NCI-H2196 treated with DMSO at 0.1 percent for 48 hours (cell line): ENCODE results near the gene ZNF618.

Source experiments
- DNase-seq: peaks from one replicate; lab custom pipeline; 2025; ENCODE audit not compliant: unreplicated experiment; lab: John Stamatoyannopoulos, UW

ZNF618 gene

DNA sequence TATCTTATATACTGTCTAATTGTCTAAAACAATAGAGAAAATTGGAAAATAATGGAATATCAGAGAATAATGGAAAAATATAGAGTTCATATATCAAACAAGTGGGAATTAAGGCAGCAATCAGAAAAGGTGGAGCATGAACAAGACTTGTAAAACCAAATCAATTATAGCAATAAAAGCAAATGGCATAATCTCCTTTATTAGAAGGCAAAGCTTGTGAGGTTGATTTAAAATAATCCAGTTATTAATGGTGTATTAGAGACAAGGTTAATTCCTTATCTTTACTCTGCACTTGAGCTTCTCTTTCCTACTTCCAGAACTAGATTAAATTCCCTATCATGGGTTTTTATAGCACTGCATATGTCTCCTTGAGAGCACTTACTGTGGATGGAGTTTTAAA, 137.9 kb downstream of the ZNF618 start:
- no peak for DNase-seq

DNA sequence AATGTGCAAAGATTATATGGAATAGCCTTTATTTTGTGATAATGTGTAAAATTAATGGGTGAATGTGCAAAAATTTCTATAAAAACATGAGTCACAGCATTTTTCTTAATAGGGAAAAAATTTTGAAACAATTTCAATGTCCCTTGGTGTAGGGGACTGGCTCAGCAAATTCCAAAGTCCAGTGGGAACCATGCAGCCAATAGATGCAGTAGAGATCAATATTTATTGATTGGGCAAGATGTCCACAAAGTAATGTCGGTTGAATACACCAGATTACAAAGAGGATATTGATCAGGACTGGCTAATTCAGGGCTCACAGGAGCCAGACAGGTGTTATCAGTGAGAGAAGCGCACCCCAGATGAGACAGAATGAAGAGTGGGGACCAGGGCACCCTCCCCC, 139.5 kb downstream of the ZNF618 start:
- DNase-seq: no peak

DNA sequence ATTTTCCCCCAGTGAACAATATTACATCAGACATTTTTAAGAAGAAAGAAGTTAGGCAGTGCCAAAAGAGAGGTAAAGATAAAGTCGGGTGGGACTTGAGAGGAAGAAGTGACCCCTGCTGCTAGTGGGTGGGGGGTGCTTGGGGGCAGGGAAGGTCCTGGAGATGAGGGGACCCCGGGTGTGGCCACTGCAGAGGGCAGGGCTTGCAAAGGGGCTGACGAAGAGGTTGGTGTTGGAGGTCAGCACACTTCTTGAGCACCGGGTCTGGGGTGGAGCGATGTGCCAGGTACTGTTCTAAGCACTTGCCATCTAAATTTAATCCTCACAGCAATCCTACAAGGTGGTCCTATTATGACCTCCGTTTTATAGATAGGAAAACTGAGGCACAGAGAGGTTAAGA, 140.0 kb downstream of the ZNF618 start:
- DNase-seq: no peak

DNA sequence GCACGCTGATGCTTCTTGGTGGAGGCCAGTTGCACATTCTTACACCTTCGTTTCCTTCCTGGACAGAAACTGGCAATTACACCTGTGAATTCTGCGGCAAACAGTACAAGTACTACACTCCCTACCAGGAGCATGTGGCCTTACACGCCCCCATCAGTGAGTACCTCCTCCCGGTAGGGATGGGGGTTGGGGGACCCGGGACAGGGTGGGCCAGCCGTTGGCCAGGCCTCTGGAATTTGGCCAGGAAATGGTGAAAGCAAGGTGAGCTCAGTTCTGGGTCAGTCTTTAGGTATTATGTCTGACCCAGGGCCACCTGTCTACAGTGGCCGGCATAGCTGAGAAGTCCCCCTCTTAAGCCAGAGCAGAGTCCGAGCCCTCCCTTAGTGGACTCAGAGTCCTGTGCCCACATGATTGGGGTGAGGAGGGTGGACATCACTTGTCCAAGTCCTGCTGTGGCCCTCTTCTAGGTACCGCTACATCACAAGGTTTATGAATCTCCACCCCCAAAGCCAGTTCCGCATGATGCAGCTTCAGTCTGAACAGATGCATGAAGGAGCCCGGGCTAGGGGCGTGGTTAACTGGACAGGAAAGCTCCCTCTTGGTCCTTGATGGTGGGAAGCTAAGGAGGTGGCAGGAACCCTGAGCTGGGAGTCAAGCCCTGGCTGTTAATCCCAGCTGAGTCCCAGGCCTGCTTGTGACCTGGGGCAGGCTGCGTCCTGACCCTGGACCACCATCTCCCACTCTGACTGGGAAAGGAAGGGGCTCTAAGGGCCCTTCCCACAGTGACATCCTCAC, 140.7 kb downstream of the ZNF618 start:
- DNase-seq: no peak

DNA sequence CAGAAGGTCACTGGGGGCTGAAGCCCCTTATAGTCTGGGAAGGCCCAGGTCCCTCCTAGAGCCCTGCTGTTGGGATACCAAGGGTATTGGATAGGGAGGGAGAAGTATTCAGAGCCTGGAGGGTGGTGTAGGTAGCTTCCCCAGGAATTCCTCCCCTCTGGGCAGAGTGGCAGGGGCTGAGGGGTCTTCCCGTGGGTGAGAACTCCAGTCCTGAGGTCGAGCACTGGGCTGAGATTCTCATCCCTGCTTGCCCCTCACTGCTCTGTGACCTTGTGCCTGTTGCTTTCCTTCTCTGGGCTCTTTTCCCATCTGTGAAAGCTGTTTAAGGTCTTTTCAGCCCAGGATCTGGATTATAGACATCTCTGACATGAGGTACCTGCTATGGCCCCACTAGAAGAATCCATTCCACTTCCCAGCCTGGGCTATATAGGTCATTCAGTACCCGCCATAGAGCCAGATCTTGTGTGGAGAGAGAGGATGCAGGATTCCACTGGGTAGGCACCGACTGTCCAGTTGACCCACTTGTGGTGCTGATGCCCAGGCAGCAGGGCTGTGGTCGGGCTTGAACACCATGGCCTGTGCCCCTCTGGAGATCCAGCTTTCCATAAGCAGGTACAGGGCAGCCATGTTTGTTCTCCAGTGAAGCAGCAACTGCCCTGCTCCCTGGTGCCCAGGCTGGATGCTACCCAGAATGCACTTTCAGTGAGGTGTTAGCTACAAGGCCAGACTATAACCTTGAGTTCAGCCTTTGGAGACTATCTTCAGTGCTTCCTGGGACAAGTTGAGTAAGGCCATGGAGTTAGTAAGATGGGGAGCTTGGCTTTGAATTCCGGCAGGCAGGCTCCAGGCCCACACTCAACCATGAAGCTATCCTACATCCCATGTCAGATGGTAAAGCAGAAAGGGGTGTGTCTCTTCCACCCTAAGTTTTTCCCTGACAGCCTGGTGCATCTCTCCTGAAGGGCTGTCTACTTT, 141.9 kb downstream of the ZNF618 start:
- no peak for DNase-seq

DNA sequence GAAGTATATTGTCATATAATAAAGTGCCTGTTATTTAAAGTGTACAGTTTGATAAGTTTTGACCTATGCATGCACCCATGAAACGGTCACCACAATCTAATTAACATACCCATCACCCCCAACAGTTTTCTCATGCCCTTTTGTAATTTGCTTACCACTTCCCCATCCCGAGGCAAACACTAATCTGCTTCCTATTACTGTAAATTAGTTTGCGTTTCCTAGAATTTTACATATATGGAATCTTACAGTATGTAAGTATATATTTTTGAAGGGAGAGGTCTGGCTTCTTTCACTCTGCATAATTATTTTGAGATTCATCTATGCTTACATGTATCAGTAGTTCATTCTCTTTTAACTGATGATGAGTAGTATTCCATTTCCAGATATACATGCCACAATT, 145.5 kb downstream of the ZNF618 start:
- DNase-seq: no peak

DNA sequence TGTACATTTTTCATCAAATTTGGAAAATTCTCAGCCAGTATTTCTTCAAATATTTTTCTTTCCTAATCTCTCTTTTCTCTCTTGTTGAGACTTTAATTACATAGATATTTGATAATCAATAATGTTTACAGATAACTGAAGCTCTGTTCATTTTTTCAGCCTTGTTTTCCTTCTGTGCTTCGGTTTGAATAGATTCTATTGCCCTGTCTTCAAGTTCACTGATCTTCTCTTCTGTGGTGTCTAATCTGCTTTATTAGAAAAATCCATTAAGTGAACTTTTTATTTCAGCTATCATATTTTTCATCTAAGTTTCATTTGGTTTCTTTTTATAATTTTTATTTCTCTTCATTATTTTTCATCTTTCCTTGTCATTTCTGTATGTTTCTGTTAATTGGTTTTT, 147.9 kb downstream of the ZNF618 start:
- no peak for DNase-seq

DNA sequence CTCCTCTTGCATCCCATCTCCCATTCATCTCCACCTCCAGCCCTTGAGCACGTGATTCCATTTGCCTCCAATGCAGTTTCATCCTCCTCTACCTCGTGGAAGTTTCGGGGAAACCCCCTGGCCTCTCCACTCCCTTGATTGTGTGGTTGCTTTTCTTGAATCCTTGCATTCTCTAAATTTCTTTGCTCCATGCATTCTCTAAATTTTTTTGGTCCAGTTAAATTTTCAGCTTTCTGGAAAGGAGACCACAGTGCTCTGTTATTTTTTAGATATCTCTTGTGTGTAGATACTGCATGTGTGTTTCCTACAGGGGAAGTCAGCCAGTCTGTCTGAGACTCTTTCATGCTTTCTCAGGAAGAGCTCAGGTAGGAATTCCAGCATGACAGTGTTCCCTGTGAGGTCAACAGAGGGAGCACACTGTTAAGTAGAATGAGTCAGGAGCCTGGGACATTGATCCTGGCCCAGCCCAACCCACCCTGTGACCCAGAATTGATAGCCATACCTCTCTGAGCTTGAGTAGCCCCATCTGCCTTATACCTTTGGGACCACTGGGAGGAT, 149.2 kb downstream of the ZNF618 start:
- no peak for DNase-seq

DNA sequence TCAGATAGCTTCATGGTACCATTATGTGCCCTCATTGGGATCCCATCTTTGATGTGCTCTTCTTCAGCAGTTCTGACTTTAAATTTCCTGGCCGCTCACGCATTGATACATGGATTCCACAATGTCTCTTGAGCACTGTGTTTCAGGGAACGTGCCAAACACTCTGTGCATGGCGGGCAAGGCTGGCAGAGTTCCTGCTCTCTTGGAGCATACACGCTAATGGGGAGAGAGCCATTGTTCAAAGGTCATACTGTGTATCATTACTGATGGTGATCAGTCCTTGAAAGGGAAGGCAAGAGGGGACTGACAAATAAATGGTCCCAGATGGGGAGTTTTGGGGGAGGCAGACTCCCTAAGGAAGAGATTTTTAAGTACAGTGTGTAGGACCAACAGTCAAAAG, 149.7 kb downstream of the ZNF618 start:
- DNase-seq: no peak

DNA sequence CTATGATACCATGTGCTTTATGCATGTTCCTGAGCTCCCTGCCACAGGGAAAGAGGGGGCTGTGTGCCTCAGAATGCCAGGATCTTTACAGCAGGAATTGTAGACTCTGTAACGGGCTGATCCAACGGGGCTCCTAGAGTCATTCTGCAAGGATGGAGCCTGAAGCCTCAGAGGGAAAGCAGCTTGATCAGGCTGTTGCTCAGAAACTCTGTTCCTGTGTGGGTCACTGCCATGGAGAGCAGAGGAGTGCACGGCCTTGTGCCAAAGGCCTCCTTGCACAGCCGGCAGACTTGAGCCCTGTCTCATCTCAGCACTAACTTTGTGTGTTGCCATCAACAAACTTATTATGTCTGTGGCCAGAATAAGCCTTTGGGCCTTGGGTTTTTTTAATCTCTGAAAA, 150.2 kb downstream of the ZNF618 start:
- no peak for DNase-seq

DNA sequence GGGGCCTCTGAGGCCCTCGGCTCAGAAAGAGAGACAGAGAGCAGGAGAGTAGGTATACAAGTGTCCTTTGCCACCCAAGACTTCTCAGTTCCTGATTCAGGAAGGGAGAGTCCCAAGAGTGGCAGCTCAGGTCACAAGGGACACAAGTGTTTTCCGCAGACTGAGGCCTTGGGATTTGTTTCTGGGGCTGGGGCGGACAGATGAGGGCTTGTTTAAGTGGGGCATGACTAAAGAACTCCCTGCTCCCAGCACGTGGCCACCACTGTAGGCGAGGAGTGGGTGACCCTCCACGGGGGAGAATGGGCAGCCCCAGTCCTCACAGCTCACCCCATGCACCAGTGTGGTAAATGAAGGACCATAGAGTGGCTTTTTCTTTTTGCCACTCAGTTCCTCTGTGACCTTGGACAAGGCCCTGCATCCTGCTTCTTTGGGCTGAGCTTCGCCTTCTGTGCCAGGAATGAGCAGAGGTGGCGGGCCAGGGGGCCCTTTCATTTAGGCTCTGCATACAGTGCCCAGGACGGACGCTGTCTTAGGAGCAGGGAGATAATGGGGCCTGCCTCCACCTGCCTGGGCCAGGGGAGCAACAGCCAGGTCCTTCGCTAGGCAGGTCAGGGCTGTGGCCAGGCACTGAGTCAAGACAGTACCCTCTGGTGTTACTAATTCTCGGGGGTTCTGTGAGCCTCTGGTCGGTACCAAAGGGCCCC, 151.2 kb downstream of the ZNF618 start:
- no peak for DNase-seq

DNA sequence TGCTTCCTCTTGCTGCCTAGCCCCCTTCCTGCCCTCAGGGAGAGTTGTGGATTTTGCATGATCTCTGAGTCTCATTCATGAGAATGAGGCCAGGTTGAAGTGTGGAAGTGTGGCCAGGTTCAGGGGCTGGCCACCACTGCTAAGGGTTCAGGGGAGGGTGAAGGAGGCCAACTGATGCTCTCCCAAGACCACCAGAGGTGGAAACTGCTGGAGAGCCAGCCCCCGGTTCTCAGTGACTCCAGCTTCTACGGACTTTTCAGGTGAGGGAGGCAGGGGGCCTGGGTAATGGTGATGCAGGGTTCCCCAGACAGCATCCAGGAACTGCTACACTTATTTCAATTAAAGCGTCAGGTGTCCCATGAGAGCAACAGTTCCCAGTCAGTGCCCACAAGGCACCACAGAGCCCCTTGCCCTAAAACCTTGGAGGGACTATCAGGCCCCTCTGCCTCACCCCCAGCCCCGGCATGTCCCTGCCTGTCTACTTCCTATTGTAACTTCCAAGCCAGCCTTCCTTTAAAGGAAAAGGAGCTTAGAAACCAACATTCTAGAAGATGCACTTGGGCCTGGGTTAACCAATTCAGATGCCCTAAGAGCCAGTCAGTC, 151.9 kb downstream of the ZNF618 start:
- no peak for DNase-seq

DNA sequence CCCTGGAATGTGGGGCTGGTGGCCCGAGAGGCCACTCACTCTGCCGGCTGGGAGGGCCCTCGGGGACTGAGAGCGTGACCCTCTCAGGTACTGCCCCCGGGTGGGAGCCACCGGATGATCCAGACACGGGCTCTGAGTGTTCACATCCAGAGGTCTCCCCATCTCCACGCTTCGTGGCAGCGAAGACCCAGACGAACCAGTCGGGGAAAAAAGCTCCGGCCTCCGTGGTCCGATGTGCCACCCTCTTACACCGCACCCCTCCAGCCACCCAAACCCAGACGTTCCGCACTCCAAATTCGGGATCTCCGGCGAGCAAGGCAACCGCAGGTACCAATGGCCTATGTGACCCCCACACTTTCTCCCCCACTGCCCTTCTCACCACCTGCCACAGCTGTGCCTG, 152.5 kb downstream of the ZNF618 start:
- no peak for DNase-seq

DNA sequence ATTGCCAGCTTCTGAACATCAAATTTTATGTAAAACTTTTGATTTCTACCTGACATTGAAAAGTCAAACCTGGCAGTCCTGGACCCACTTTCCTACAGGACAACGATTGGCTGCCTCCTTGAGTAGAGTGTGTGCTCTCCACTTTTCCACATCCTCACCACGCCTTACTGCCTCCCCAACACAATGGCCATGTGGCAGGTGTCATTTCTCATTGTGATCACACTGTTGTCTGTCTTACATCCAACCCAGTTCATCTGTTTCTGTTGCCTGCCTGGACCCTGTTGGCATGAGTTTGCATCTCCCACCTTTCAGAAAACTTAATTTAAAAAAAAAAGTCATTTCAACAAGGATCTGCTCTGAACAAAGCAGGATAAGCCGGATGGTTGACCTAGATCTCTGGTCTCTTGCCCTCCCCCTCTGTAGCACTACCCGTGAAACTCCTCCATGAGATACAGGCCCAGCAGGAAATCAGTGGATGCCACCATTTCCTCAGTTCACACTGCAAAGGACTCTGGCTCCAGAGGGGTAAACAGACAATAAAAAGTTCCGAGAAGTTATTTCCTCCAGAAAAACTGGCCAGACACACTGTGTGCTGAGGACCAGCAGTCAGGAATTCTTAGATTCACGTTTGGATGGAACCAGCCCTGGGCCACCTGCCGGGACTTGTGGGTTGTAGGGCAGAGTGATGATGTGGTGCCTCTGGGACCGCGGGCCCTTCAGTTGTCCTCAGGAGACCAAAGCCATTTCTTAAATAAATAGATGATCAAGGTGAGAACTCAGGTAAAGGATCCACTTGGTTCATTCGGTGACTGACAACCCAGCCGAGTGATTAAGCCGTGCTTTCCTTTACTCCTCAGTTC, 153.4 kb downstream of the ZNF618 start:
- DNase-seq: no peak

DNA sequence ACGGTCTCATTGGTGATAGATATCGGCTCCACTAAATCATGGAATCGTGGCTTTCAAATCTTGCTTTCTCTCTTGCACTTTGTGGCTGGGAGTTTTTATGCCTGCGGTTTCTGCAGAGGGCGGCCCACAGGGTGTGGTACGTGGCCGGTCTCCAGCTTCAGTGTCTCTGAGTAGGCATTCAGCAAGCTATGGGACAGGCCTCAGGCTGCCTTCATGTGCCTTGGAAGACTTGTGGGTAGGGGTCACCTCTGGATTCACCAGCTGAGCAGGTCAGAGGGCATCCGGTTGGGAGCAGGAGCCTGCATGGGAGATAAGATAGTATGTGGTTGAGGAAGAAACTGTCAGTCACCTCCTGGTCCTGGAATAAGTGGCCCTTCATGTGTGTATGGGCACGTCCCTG, 154.3 kb downstream of the ZNF618 start:
- DNase-seq: no peak

DNA sequence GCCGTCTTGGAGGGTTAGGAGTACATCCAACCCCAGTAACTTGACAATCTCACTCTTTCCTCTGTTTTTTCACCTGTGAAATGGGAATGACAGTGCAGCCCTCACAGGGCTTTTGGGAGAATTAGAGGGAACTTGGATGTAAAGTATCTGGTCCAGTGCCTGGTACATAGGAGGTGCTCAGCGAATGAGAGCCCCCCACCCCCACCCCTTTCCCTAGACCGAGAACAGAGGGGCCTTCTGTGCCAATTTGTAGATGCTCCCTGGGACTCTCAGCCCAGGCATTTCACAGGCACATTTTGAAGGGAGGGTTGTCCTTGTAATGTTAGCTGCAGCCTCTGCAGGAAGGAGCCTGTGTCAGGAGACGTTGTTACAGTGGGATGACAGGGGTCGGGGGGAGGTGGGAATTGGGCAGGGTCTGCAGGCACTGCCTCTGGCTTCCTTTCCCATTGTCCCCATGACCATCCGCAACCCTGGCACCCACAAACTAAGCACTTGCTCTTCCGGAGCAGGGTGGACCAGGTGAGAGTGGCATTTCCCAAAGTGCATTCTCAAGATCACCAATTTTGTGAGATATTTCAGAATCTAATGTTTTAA, 155.0 kb downstream of the ZNF618 start:
- no peak for DNase-seq

DNA sequence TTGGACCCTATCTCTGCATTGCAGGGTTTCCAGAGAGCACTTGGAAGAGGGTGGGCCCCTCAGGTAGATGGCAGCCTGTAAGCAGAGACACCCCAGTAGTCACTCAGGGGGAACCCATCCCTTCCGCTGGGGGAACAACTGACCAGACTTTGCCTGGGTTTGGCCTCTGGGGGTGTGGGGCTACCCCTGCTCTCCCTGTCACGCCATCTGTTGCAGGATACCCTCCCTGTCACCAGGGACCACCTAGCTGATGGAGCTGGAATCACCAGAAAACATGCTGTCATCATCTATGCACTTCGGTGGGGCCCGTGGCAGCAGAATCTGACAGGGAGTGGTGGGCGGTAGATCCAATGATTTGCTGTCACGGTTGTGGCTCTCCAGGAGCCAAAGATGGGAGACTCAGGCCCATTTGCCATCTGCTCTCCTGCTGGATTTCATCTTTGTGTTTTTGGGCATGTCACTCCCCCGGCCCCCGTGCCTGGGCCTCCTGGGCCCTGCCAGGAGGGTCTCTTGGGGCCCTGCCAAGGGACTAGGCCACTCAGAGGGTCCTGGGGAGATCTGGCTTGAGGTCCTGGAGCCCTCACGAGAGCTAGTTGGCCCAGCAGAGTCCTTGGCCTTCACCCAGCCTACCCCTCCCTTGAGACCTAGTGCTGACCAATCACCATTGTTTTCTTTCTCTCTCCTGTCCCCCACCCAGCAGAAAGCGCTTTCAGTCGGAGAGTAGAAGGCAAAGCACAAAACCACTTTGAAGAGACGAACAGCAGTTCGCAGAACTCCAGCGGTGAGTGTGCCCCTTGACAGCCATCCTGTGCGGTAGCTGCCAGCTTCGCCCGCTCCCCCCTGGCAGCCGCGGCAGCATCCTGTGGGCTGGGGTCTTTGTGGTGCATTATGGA, 156.1 kb downstream of the ZNF618 start:
- no peak for DNase-seq

DNA sequence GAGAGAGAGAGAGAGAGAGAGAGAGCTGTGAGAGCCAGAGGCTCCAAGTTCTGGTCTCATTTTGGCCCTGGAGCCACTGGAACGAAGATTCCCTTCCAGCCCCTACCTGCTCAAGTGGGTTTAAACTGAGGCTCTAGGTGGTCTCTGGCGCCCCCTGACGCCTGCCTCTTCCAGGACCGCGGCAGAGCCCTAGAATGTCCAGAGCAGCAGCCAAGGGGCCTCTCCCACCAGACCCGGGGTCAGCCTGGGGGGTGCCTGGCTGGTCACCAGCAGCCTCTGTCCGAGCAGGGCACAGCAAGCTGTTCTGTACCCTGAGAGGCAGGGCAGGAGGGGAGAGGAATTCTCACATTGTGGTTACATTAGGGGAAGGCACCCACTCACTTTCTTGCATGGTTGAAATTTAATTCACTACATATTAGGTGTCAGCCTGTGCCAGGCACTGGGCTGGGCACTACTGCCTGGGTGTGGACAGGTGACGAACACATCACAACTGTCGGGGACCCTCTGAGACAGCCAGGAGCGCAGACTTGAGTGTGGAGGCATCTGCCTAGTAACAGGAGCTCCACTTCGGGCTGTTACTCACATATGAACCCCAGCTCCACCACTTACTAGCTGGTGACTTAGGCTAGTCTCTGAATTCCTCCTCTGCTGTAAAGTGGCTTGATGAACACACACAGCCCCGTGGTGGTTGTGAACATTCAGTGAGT, 157.4 kb downstream of the ZNF618 start:
- no peak for DNase-seq
